ENCODE measurements around the gene FAM180B.
A peak's percentile ranks its signal among the peaks of the same experiment; 100 is the strongest.

Gene FAM180B

DNA sequence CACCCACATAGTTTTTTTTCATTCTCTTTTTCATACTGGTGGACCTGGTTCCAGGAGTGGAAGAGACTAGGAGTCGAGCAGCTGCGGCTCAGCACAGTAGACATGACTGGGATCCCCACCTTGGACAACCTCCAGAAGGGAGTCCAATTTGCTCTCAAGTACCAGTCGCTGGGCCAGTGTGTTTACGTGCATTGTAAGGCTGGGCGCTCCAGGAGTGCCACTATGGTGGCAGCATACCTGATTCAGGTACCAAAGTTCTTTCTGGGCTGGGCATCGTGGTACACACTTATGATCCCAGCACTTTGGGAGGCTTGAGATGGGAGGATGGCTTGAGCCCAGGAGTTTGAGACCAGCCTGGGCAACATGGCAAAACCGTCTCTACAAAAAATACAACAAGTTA, 16.8 kb upstream of the FAM180B start:
- Histone ChIP-seq H3K9ac (ENCODE audit: low read length in 2 of 2) (no peak overlapping the region), H3K27ac (ENCODE audit: low read length) (no peak overlapping the region), H3K36me3 (ENCODE audit: control insufficient read depth in 2 of 2, insufficient read depth in 2 of 2, low read length in 2 of 2) (peaks cover 31 to 36% of the 10 kb centered on the region in 2 donors), H3K27me3 (ENCODE audit: control insufficient read depth in 1 of 2, insufficient read depth in 2 of 2, low read length in 2 of 2) (no peaks in the 10 kb centered on the region), H3K9me3 (ENCODE audit: control insufficient read depth in 2 of 2, low read length in 2 of 2) (no peaks in the 10 kb centered on the region), H3K4me3 (ENCODE audit: low read length in 2 of 2) (no peak overlapping the region), H3K4me1 (ENCODE audit: control insufficient read depth, insufficient read depth, low read length) (peaks cover 24% of the 10 kb centered on the region)

DNA sequence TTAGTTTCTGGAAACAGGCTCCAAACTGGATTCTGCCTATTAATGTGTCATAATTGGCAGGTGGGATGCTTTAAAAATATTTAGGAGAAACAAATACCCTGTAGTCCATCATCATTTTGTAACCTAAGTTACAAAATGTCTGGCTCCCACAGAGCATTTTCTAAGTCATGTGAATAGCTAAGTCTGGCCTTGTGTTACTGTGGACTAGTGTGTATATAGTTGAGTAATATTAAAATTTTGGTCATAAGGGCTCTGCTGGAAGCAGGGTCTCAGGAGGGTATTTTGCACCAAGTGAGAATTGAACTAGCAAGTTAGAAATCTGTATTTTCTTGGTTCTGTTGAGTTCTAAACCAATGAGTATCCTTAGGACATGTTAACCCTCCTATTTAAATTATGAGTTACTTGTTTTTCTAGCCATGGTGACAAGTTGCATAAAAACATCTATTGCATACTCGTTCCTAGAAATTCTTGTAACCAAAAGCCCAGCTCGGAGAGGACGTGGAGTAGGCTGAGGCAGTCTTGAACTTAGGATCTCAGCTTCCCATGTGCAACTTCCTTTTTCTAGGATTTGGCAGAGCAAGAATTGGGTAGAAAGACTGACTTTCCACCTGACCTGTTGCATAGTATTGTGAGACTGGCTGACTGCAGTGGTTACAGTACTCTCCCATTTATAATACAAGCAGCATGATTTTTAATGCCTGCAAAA, 15.7 kb upstream of the FAM180B start:
- Histone ChIP-seq H3K4me1 (ENCODE audit: control insufficient read depth, insufficient read depth, low read length) (peaks cover 17% of the 10 kb centered on the region), H3K27me3 (ENCODE audit: control insufficient read depth in 1 of 2, insufficient read depth in 2 of 2, low read length in 2 of 2) (no peaks in the 10 kb centered on the region), H3K36me3 (ENCODE audit: control insufficient read depth in 2 of 2, insufficient read depth in 2 of 2, low read length in 2 of 2) (peaks cover 35 to 36% of the 10 kb centered on the region in 2 donors), H3K27ac (ENCODE audit: low read length) (no peak overlapping the region), H3K9me3 (ENCODE audit: control insufficient read depth in 2 of 2, low read length in 2 of 2) (no peaks in the 10 kb centered on the region), H3K4me3 (ENCODE audit: low read length in 2 of 2) (no peak overlapping the region), H3K9ac (ENCODE audit: low read length in 2 of 2) (no peak overlapping the region)

- Histone ChIP-seq H3K27ac (ENCODE audit: low read length) (no peak overlapping the region), H3K9ac (ENCODE audit: low read length in 2 of 2) (no peak overlapping the region), H3K4me1 (ENCODE audit: control insufficient read depth, insufficient read depth, low read length) (peaks cover 13% of the 10 kb centered on the region), H3K9me3 (ENCODE audit: control insufficient read depth in 2 of 2, low read length in 2 of 2) (no peaks in the 10 kb centered on the region), H3K36me3 (ENCODE audit: control insufficient read depth in 2 of 2, insufficient read depth in 2 of 2, low read length in 2 of 2) (peaks cover 35 to 36% of the 10 kb centered on the region in 2 donors), H3K27me3 (ENCODE audit: control insufficient read depth in 1 of 2, insufficient read depth in 2 of 2, low read length in 2 of 2) (no peaks in the 10 kb centered on the region), H3K4me3 (ENCODE audit: low read length in 2 of 2) (no peak overlapping the region)
Observed at GRCh38 chr11:47571357-47571729, 15.1 kb upstream of the FAM180B start.

- Histone ChIP-seq H3K36me3 (ENCODE audit: control insufficient read depth in 2 of 2, insufficient read depth in 2 of 2, low read length in 2 of 2) (peaks cover 35 to 36% of the 10 kb centered on the region in 2 donors), H3K27me3 (ENCODE audit: control insufficient read depth in 1 of 2, insufficient read depth in 2 of 2, low read length in 2 of 2) (no peaks in the 10 kb centered on the region), H3K9me3 (ENCODE audit: control insufficient read depth in 2 of 2, low read length in 2 of 2) (no peaks in the 10 kb centered on the region), H3K9ac (ENCODE audit: low read length in 2 of 2) (no peak overlapping the region), H3K4me1 (ENCODE audit: control insufficient read depth, insufficient read depth, low read length) (peaks cover 9% of the 10 kb centered on the region), H3K4me3 (ENCODE audit: low read length in 2 of 2) (no peak overlapping the region), H3K27ac (ENCODE audit: low read length) (no peak overlapping the region)
Observed at GRCh38 chr11:47571895-47572294, 14.6 kb upstream of the FAM180B start.

DNA sequence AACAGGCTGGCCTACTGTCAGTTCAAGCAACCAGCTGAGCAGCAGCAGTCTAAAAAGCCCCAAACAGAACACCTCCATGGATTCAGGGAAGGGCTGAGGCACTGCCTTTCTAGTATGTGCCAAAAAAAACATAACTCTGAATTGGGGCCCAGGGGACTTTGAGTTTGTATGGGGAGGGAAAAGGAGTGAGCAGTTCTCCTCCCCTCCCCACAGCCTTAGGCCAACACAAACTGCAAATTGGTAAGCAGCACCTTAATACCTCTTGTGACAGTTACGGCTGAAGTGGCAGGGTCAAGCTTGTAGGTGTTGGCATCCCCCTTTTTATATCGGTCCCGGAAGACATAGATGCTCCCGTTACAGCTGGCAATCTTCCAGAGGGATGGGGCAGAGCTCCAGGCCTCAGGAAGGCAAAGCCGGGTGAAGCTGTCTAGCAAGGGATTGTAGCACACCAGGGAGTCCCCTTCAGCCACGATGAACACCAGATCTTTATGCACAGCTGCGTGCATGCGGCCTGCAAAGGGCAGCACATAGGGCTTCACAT, 13.7 kb upstream of the FAM180B start:
- Histone ChIP-seq H3K27ac (ENCODE audit: low read length) (no peak overlapping the region), H3K4me3 (ENCODE audit: low read length in 2 of 2) (no peak overlapping the region), H3K27me3 (ENCODE audit: control insufficient read depth in 1 of 2, insufficient read depth in 2 of 2, low read length in 2 of 2) (no peaks in the 10 kb centered on the region), H3K9ac (ENCODE audit: low read length in 2 of 2) (no peak overlapping the region), H3K36me3 (ENCODE audit: control insufficient read depth in 2 of 2, insufficient read depth in 2 of 2, low read length in 2 of 2) (peaks cover 36 to 38% of the 10 kb centered on the region in 2 donors), H3K9me3 (ENCODE audit: control insufficient read depth in 2 of 2, low read length in 2 of 2) (no peaks in the 10 kb centered on the region), H3K4me1 (ENCODE audit: control insufficient read depth, insufficient read depth, low read length) (peaks cover 17% of the 10 kb centered on the region)

DNA sequence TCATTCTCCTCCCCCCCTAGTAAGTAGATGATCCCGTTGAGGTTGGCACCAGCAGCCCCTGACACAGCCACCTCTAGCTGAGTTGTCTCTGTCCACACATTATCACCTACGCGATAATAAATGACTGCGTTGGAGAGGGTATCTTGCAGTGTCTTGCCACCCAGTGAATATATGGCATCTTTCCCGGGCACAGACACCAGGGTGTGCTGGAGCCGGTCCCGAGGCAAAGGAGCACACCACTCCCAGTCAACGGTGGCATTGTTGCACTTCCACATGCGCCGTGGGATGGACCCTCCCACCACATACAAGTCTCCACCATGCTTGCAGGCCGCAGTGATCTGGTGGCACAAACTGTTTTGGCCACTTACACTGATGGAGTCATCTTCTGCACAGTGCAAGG, 13.2 kb upstream of the FAM180B start:
- H3K9ac ChIP-seq (ENCODE audit: low read length in 2 of 2) = no peak overlapping the region
- H3K27me3 ChIP-seq (ENCODE audit: control insufficient read depth in 1 of 2, insufficient read depth in 2 of 2, low read length in 2 of 2) = no peaks in the 10 kb centered on the region
- no peak overlapping the region for H3K4me3 ChIP-seq (ENCODE audit: low read length in 2 of 2)
- no peak overlapping the region for H3K27ac ChIP-seq (ENCODE audit: low read length)
- H3K4me1 ChIP-seq (ENCODE audit: control insufficient read depth, insufficient read depth, low read length) = peaks cover 21% of the 10 kb centered on the region
- peaks cover 36 to 38% of the 10 kb centered on the region in 2 donors for H3K36me3 ChIP-seq (ENCODE audit: control insufficient read depth in 2 of 2, insufficient read depth in 2 of 2, low read length in 2 of 2)
- H3K9me3 ChIP-seq (ENCODE audit: control insufficient read depth in 2 of 2, low read length in 2 of 2) = no peaks in the 10 kb centered on the region

DNA sequence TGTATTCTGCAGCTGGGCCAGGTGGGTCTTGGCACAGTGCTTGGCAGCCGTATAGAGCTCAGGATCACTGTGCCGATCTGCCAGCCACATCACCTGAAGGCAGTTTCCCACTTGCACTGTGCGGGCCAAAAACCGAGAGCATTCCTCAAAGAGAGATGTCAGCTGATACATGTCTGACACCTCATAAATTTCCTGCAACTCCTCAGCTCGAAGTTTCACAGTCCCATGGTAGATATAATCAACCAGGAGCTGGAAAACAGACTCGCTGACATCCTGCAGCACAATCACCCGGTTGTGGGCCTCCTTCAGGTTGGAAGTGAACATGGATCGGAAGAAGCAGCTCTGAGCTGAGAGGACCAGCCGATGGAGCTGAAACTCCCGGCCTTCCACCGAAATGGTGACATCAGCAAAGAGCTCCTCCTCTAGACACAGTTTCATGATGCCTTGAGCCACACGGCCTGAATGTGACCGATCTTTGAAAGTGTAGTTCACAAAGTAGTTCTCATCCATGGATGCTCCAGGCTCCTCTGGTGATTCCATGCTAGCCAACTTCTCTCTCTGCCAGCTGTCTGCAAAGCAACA, 8.9 kb upstream of the FAM180B start:
- H3K9ac ChIP-seq (ENCODE audit: low read length in 2 of 2) = peak overlapping the region in 1 of 2 donors; percentile 88
- peak overlapping the region; percentile 73 for H3K27ac ChIP-seq (ENCODE audit: low read length)
- H3K27me3 ChIP-seq (ENCODE audit: control insufficient read depth in 1 of 2, insufficient read depth in 2 of 2, low read length in 2 of 2) = no peaks in the 10 kb centered on the region
- peaks cover 30% of the 10 kb centered on the region for H3K4me1 ChIP-seq (ENCODE audit: control insufficient read depth, insufficient read depth, low read length)
- H3K4me3 ChIP-seq (ENCODE audit: low read length in 2 of 2) = peak overlapping the region; percentile 94 to 97
- H3K36me3 ChIP-seq (ENCODE audit: control insufficient read depth in 2 of 2, insufficient read depth in 2 of 2, low read length in 2 of 2) = peaks cover 33 to 37% of the 10 kb centered on the region in 2 donors
- no peaks in the 10 kb centered on the region for H3K9me3 ChIP-seq (ENCODE audit: control insufficient read depth in 2 of 2, low read length in 2 of 2)

GRCh38 chr11:47578524-47579494, 7.7 kb upstream of the FAM180B start, which contains the start of the genes KBTBD4 and NDUFS3:
TSS of gene KBTBD4 (minus strand) at chr11:47578970. CDS start at chr11:47578951, 19 bp downstream.
TSS of gene NDUFS3 (plus strand) at chr11:47579074. CDS start at chr11:47579092, 18 bp downstream.
- Histone ChIP-seq H3K27me3 (ENCODE audit: control insufficient read depth in 1 of 2, insufficient read depth in 2 of 2, low read length in 2 of 2) (no peaks in the 10 kb centered on the region), H3K4me3 (ENCODE audit: low read length in 2 of 2) (peak within 1 kb of the TSS; percentile 94 to 97), H3K9me3 (ENCODE audit: control insufficient read depth in 2 of 2, low read length in 2 of 2) (no peaks in the 10 kb centered on the region), H3K27ac (ENCODE audit: low read length) (peak within 1 kb of the TSS; percentile 73), H3K36me3 (ENCODE audit: control insufficient read depth in 2 of 2, insufficient read depth in 2 of 2, low read length in 2 of 2) (peaks cover 32 to 38% of the 10 kb centered on the region in 2 donors), H3K4me1 (ENCODE audit: control insufficient read depth, insufficient read depth, low read length) (peaks cover 22% of the 10 kb centered on the region), H3K9ac (ENCODE audit: low read length in 2 of 2) (peak within 1 kb of the TSS; percentile 88 to 96)

- Histone ChIP-seq H3K36me3 (ENCODE audit: control insufficient read depth in 2 of 2, insufficient read depth in 2 of 2, low read length in 2 of 2) (peaks cover 35 to 39% of the 10 kb centered on the region in 2 donors), H3K9me3 (ENCODE audit: control insufficient read depth in 2 of 2, low read length in 2 of 2) (no peaks in the 10 kb centered on the region), H3K27me3 (ENCODE audit: control insufficient read depth in 1 of 2, insufficient read depth in 2 of 2, low read length in 2 of 2) (no peaks in the 10 kb centered on the region), H3K9ac (ENCODE audit: low read length in 2 of 2) (no peak overlapping the region), H3K27ac (ENCODE audit: low read length) (no peak overlapping the region), H3K4me1 (ENCODE audit: control insufficient read depth, insufficient read depth, low read length) (peaks cover 14% of the 10 kb centered on the region), H3K4me3 (ENCODE audit: low read length in 2 of 2) (no peak overlapping the region)
Observed at GRCh38 chr11:47583844-47584243, 2.6 kb upstream of the FAM180B start.

DNA sequence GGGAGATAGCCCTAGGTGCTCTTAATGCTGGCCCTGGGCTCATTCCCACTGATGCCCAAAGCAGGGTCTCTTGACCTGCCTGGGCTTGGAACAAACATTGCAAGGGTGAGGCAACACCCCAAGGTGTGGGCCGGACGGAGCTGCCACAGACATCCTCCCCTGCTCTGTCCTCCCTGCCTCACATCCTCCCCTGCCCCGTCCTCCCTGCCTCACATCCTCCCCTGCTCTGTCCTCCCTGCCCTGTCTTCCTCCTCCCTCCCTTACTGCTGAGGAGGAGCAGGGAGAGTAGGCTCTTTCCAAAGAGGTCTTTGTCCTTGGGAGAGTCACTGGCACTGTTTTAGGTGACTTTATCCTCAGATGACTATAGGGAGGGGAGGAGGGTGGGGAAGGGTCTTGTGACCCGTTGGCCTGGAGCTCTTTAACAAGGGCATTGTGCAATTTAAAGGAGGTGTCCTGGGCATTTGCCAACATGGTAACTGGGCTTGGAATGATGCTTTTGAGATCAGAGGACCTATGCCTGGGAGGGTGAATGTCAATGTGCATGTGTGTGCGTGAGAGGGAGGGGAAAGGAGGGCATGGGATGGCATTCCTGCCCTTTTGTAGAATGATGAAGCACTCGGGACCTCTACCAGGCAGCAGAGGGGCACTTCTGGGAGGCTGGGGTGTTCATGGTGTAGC, 700 bp downstream of the FAM180B start:
- Histone ChIP-seq H3K4me1 (ENCODE audit: control insufficient read depth, insufficient read depth, low read length) (peaks cover 10% of the 10 kb centered on the region), H3K36me3 (ENCODE audit: control insufficient read depth in 2 of 2, insufficient read depth in 2 of 2, low read length in 2 of 2) (peaks cover 21 to 24% of the 10 kb centered on the region in 2 donors), H3K27ac (ENCODE audit: low read length) (no peak overlapping the region), H3K9ac (ENCODE audit: low read length in 2 of 2) (no peak overlapping the region), H3K27me3 (ENCODE audit: control insufficient read depth in 1 of 2, insufficient read depth in 2 of 2, low read length in 2 of 2) (peaks cover 7 to 9% of the 10 kb centered on the region in 2 donors), H3K4me3 (ENCODE audit: low read length in 2 of 2) (no peak overlapping the region), H3K9me3 (ENCODE audit: control insufficient read depth in 2 of 2, low read length in 2 of 2) (no peaks in the 10 kb centered on the region)
